BE2C (cell line): Measurements from ENCODE around the gene CYB561A3.

ENCODE experiments used
- DNase-seq: peaks from one replicate; pipeline ENCODE4 v3.0.0-alpha.2; 2020
- H3K27me3 ChIP-seq: fragments of 250-450 bp; sonication (Bioruptor Pico); 2 replicates; pipeline ENCODE4 v1.5.1; 2020; ENCODE audit warnings: mild to moderate bottlenecking
- H3K36me3 ChIP-seq: fragments of 250-450 bp; sonication (Bioruptor Pico); 2 replicates; pipeline ENCODE4 v1.5.1; 2020; ENCODE audit warnings: mild to moderate bottlenecking
- H3K4me1 ChIP-seq: fragments of 250-450 bp; sonication (Bioruptor Pico); 2 replicates; pipeline ENCODE4 v1.5.1; 2020
- H3K4me3 ChIP-seq: 2 replicates; pipeline ENCODE4 v1.5.1; 2011; ENCODE audit warnings: low read depth, low read length
- H3K9me3 ChIP-seq: fragments of 250-450 bp; sonication (Bioruptor Pico); 2 replicates; pipeline ENCODE4 v1.5.1; 2020
- CTCF ChIP-seq: IDR thresholded peaks from 2 replicates; pipeline ENCODE4 v1.5.1; 2012; ENCODE audit warnings: mild to moderate bottlenecking, low read depth, low read length

Gene CYB561A3

DNA sequence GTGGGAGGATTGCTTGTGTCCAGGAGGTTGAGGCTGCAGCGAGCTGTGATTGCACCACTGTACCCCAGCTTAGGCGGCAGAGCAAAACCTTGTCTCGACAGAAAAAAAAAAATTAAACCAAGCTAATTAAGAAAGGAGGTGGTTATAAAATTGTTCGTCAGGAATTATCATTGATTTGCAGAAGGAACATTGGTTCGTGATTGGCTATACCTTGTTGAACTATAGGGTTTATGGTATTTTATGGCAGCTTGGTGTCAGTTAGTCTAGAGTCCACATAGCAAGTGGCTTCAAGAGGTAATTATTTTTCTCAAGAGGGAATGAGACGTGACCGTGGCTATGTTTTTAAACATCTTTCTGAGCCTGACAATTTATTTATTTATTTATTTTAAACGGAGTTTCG is 19.2 kb upstream of the CYB561A3 start:
- Histone ChIP-seq H3K27me3 (no peaks in the 10 kb centered on the region), H3K9me3 (no peaks in the 10 kb centered on the region), H3K4me3 (no peak overlapping the region), H3K36me3 (no peaks in the 10 kb centered on the region), H3K4me1 (no peaks in the 10 kb centered on the region)
- TF ChIP-seq CTCF: no peak
- DNase-seq: no peak

GRCh38 chr11:61378713-61379313 is 17.1 kb upstream of the CYB561A3 start:
- DNase-seq: no peak
- Histone ChIP-seq H3K27me3 (no peaks in the 10 kb centered on the region), H3K9me3 (no peaks in the 10 kb centered on the region), H3K4me1 (no peaks in the 10 kb centered on the region), H3K4me3 (no peak overlapping the region), H3K36me3 (no peaks in the 10 kb centered on the region)
- no peak for TF ChIP-seq CTCF

- Histone ChIP-seq H3K36me3 (no peaks in the 10 kb centered on the region), H3K4me1 (no peaks in the 10 kb centered on the region), H3K9me3 (no peaks in the 10 kb centered on the region), H3K4me3 (no peak overlapping the region), H3K27me3 (no peaks in the 10 kb centered on the region)
- TF ChIP-seq CTCF: no peak
- no peak for DNase-seq
Observed at GRCh38 chr11:61377461-61378160, 15.9 kb upstream of the CYB561A3 start.

DNA sequence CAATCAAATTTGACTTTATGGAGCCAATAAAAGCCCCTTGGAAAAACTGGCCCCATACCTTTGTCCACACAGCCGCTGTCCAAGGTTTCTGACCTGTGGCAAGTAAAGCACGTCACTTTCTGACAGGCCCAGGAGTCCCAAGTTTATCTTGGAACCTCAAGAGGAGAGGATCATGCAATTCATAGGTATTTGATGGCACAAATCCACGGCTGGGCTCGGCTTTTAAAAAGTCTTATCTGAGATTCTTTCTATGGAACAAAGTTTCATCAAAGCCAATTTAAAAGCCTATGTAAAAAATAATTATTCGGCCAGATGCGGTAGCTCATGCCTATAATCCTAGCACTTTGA is 14.1 kb upstream of the CYB561A3 start:
- Histone ChIP-seq H3K9me3 (no peaks in the 10 kb centered on the region), H3K4me3 (no peak overlapping the region), H3K4me1 (no peaks in the 10 kb centered on the region), H3K27me3 (no peaks in the 10 kb centered on the region), H3K36me3 (no peaks in the 10 kb centered on the region)
- DNase-seq: no peak
- no peak for TF ChIP-seq CTCF

DNA sequence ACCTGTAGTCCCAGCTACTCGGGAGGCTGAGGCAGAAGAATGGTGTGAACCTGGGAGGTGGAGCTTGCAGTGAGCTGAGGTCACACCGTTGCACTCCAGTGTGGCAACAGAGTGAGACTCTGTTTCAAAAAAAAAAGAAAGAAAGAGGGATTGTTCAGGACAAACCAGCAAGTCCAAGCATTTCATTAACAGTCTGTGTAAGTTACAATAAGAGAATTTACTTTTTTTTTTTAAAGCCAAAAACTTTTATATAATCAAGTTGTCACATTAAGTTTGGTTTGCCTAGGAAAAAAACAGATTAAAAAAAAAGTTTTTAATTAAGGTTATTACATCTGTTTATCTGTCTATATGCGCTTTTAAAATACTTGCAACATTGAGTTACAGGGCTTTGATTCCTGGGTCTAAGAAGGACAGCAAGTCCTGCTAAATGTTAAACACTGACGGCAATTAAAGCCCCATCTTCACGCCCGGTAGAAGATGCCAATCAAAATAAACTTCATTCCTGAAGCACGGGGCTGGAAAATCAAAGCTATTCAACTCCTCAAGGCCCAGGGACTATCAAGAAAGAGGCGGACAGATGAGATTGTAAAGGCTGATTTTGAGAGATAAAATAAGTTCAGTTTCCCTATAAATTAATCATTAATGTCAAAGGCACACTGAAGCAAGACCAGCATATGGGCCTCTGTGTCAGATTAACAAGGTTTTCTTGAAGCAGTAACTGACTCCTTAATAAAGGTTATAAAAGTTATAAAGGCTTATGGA is 11.2 kb upstream of the CYB561A3 start:
- Histone ChIP-seq H3K36me3 (peaks cover 14% of the 10 kb centered on the region), H3K4me3 (no peak overlapping the region), H3K9me3 (no peaks in the 10 kb centered on the region), H3K27me3 (no peaks in the 10 kb centered on the region), H3K4me1 (no peaks in the 10 kb centered on the region)
- DNase-seq: no peak
- TF ChIP-seq CTCF: no peak

GRCh38 chr11:61370349-61371005 is 8.8 kb upstream of the CYB561A3 start:
- Histone ChIP-seq H3K4me1 (peaks cover 7% of the 10 kb centered on the region), H3K4me3 (no peak overlapping the region), H3K36me3 (peaks cover 32% of the 10 kb centered on the region), H3K27me3 (no peaks in the 10 kb centered on the region), H3K9me3 (no peaks in the 10 kb centered on the region)
- DNase-seq: no peak
- TF ChIP-seq CTCF: no peak
